CD4-positive, alpha-beta T cell treated with Interleukin-4 for 1 hour (primary cell): ENCODE measurements around the gene TGM1.
"Not testable (repeated sequence)": the region's sequence is repeated elsewhere in the genome, so short reads cannot be mapped to it uniquely, and the experiment has no call there.

Source experiments
- DNase-seq, 2 donors: peaks; one replicate each; pipeline ENCODE4 v3.0.0-alpha.2; 2020 to 2022

Gene TGM1

GRCh38 chr14:24232121-24232644, 30.8 kb downstream of the TGM1 start, which contains the start of gene NEDD8:
Gene NEDD8, minus strand, starts transcription at chr14:24232367. Its CDS starts 100 bp downstream, at chr14:24232267.
- peak; percentile 90 to 91 for DNase-seq

- DNase-seq, result peak in 1 of 2 donors; percentile 38
Measured at GRCh38 chr14:24231263-24232120, 31.5 kb downstream of the TGM1 start.

GRCh38 chr14:24228902-24229301, 34.1 kb downstream of the TGM1 start:
- no peak for DNase-seq

- no peak for DNase-seq
Measured at GRCh38 chr14:24226473-24226872, 36.5 kb downstream of the TGM1 start.

- DNase-seq, result no peak
Measured at GRCh38 chr14:24224618-24225071, 38.3 kb downstream of the TGM1 start.

- DNase-seq, result not testable (repeated sequence)
Measured at GRCh38 chr14:24222987-24223386, 40.0 kb downstream of the TGM1 start.

GRCh38 chr14:24219521-24219920, 43.5 kb downstream of the TGM1 start:
- no peak for DNase-seq

- DNase-seq, result no peak
Measured at GRCh38 chr14:24219080-24219479, 43.9 kb downstream of the TGM1 start.

GRCh38 chr14:24216876-24217275, 46.1 kb downstream of the TGM1 start:
- not testable (repeated sequence) for DNase-seq

GRCh38 chr14:24216345-24216699, 46.7 kb downstream of the TGM1 start:
- no peak for DNase-seq

- DNase-seq, result peak; percentile 92
Measured at GRCh38 chr14:24215495-24216344, 47.3 kb downstream of the TGM1 start, which contains the start of gene MDP1. Gene MDP1, minus strand, starts transcription at chr14:24216066. Its CDS starts 111 bp downstream, at chr14:24215955.

- no peak for DNase-seq
Measured at GRCh38 chr14:24213866-24214662, 48.9 kb downstream of the TGM1 start.

- DNase-seq, result peak; percentile 97 to 98
Measured at GRCh38 chr14:24212924-24213865, 49.8 kb downstream of the TGM1 start, which contains the start of gene CHMP4A. Gene CHMP4A, minus strand, starts transcription at chr14:24213488. Its CDS starts 49 bp downstream, at chr14:24213439.

GRCh38 chr14:24211311-24211710, 51.7 kb downstream of the TGM1 start:
- DNase-seq, result no peak

- no peak for DNase-seq
Measured at GRCh38 chr14:24207625-24208024, 55.4 kb downstream of the TGM1 start.

GRCh38 chr14:24207104-24207551, 55.8 kb downstream of the TGM1 start:
- peak in 1 of 2 donors; percentile 37 for DNase-seq

GRCh38 chr14:24206260-24207103, 56.5 kb downstream of the TGM1 start:
- no peak for DNase-seq

- DNase-seq, result no peak
Measured at GRCh38 chr14:24204163-24205146, 58.5 kb downstream of the TGM1 start.
